Lower leg skin (tissue), 4 donors: ENCODE data around the gene MYLK4. TPM values are rescaled to one million over a fixed set of nuclear protein-coding genes. Genes with fewer than 3 reads are reported as not detected.

Source experiments
- DNase-seq, 2 donors: peaks; one replicate each; pipeline ENCODE4 v3.0.0-alpha.2; 2019; ENCODE audit warnings: low spot score in 2 of 2
- H3K4me3 ChIP-seq: fragments of 200-600 bp; sonication (generic); 2 replicates; pipeline ENCODE4 v1.5.1; 2017; ENCODE audit warnings: mild to moderate bottlenecking, low read depth; ENCODE audit not compliant: poor library complexity, severe bottlenecking
- POLR2A ChIP-seq, 2 donors: fragments of 450-650 bp; IDR thresholded peaks; one replicate each; pipeline ENCODE4 v1.6.1; 2016 to 2017; ENCODE audit warnings: antibody characterized with exemption in 2 of 2, mild to moderate bottlenecking in 1 of 2, moderate library complexity in 1 of 2
- WGBS, 2 donors: methylation state at CpG; one replicate each; pipeline ENCODE4 v1.1.5; 2018; 5-methylcytosine and 5-hydroxymethylcytosine counted together
- intact Hi-C: fragments of 100-400 bp; cut with DNase I; formaldehyde crosslinking; loops from one replicate; pipeline ENCODE4 v1.15.0; 2023; ENCODE audit warnings: low total_unique reads
- total RNA-seq, 4 donors: library from RNA; depleted of rRNA; stranded (reverse); fragments of >200 nt; gene quantifications; one replicate each; pipeline ENCODE4 v1.1.0, GENCODE V29; 2016
- TF ChIP-seq, protein P1 (sequence below), 3 donors: fragments of 450-650 bp; IDR thresholded peaks; one replicate each; pipeline ENCODE4 v1.5.1; 2016; ENCODE audit warnings: antibody characterized with exemption in 3 of 3, mild to moderate bottlenecking in 3 of 3, moderate library complexity in 2 of 3

The MYLK4 gene
- total RNA-seq, 4 donors from 2014 or later, result 0.97 to 3.8 (median 2.5) TPM

DNA sequence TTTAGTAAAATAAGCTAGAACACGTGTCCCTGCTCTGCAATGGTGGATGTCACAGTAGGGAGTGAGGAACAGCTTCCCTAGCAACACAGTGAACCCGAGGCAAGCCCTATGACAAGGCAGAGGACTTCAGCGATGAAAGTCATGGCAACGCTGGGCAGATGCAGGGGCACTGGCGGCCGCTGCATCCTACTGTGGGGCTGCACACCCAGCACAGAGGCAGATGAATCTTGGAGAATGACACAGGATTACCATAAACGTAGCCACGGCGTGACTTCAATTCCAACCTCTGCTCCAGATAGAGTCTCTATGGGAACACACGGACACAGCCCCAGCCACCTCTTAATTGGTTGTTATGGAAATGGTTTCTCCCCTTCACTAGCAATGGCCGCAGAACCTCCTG is 64.2 kb downstream of the MYLK4 start:
- TF ChIP-seq, protein P1, sequence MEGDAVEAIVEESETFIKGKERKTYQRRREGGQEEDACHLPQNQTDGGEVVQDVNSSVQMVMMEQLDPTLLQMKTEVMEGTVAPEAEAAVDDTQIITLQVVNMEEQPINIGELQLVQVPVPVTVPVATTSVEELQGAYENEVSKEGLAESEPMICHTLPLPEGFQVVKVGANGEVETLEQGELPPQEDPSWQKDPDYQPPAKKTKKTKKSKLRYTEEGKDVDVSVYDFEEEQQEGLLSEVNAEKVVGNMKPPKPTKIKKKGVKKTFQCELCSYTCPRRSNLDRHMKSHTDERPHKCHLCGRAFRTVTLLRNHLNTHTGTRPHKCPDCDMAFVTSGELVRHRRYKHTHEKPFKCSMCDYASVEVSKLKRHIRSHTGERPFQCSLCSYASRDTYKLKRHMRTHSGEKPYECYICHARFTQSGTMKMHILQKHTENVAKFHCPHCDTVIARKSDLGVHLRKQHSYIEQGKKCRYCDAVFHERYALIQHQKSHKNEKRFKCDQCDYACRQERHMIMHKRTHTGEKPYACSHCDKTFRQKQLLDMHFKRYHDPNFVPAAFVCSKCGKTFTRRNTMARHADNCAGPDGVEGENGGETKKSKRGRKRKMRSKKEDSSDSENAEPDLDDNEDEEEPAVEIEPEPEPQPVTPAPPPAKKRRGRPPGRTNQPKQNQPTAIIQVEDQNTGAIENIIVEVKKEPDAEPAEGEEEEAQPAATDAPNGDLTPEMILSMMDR (IDR thresholded peaks at IDR 0.05), result no peak
- TF ChIP-seq POLR2A (IDR thresholded peaks at IDR 0.05), result no peak
- no peak overlapping the region for H3K4me3 ChIP-seq
- intact Hi-C loops, result no loop called here
- WGBS, 2 donors, result 88 to 91% methylated on average over 11 of the region's 11 CpGs
- no peak for DNase-seq

DNA sequence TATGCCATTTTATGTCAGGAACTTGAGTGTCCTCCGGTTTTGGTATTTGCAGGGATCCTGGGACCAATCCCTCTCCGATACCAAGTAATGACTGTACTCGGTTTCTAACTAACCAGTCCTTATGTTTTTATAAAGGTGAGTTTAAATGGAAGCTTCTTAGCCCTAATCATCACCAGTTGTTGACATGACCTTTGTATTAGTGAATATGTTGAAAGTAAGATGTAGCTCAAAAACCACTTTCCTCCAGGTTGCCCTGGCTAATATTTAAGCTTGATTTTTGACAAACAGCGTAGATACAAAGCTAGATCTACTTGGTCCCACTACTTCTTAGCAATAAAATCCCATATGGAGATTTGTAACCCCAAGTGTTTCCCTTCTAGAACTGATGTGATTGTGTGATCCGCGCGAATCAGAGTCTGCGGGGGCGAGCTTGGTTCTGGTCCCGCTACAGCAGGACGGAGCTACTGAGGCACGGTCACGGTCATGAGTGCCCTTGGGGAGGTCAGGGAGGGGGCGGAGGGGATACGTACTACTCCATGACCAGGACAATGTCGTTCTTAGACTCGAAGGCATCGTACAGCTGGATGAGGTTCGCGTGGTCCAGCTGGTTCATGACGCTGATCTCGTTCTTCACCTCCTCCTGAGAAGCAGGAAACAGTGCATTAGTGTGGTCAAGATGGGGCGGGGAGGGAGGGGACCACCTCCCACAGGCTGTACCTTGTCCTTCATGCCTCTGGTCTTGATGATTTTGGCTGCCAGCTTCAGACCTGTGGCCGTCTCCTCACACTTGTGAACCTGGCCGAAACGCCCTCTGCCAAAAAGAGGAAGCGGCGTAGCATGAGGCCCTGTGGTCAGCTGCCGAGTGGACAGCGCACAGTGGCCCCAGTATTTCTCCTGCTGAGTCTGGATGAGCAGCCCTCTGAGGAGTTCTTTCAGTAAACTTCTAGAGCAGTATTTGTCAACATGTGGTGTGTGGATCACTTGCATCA is 65.7 kb downstream of the MYLK4 start:
- intact Hi-C loops, result no loop called here
- H3K4me3 ChIP-seq, result no peak overlapping the region
- WGBS, 2 donors, result 95 to 97% methylated on average over 30 of the region's 30 CpGs
- DNase-seq, result no peak
- TF ChIP-seq, protein P1 (IDR thresholded peaks at IDR 0.05), result no peak

DNA sequence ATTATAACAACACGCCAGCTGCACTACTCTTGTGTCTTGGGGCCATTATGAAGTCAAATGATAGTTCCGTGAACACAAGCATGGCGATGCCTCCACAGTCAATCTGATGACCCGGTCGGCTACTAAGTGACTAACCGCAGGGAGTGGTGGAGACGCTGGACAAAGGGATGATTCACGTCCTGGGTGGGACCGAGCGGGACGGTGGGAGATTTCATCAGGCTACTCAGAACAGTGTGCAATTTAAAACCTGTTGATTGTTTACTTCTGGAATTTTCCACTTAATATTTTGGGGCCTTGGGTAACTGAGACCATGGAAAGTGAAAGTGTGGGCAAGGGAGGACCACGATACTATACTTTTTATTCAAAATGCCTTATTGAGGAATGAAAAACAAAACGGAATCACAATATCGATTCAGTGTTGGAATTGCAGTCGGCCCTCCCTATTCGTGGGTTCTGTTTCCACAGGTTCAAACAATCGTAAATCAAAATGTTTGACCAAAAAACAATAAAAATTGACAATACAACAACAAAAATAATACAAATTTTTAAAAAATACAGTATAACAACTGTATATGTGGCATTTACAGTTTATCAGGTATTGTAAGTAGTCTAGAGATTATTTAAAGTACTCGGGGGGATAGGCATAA is 66.5 kb downstream of the MYLK4 start:
- 93 to 94% methylated on average over 18 of the region's 18 CpGs for WGBS, 2 donors
- H3K4me3 ChIP-seq, result no peak overlapping the region
- TF ChIP-seq, protein P1 (IDR thresholded peaks at IDR 0.05), result no peak
- no peak for TF ChIP-seq POLR2A (IDR thresholded peaks at IDR 0.05)
- no peak for DNase-seq
- intact Hi-C loops, result no loop called here

DNA sequence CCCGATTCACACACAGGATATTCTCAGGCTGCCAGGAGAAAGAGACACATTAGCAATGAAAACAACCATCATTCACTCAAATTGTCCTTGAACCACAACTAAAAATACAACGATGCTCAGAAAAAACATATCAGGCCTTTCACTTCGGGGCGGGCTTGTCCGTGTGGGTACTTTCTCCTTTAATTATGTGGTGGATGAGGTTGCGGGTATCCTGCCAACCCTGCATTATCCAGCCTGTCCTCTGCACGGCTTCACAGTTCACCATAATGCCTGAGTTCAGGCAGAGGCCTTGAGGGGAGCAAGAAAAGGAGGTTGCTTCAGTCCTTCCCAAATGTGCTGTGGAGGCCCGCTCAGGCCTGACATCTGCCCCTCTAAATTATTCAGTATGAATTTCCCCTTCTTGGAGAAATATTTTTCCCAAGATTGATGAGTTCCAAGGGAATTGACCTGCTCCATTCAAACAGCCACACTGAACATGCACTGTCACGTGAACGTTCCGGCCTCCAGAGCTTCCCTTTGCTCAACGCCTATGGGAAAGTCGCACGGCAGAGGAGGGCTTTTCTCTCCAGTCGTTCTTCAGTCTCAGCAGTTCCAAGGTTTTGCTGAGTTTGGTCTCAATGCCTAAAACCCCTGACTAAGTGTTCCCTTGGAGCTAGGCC is 70.3 kb downstream of the MYLK4 start:
- no peak for DNase-seq
- H3K4me3 ChIP-seq, result no peak overlapping the region
- TF ChIP-seq, protein P1 (IDR thresholded peaks at IDR 0.05), result no peak
- no peak for TF ChIP-seq POLR2A (IDR thresholded peaks at IDR 0.05)
- 84 to 86% methylated on average over 15 of the region's 15 CpGs for WGBS, 2 donors
- intact Hi-C loops, result no loop called here

DNA sequence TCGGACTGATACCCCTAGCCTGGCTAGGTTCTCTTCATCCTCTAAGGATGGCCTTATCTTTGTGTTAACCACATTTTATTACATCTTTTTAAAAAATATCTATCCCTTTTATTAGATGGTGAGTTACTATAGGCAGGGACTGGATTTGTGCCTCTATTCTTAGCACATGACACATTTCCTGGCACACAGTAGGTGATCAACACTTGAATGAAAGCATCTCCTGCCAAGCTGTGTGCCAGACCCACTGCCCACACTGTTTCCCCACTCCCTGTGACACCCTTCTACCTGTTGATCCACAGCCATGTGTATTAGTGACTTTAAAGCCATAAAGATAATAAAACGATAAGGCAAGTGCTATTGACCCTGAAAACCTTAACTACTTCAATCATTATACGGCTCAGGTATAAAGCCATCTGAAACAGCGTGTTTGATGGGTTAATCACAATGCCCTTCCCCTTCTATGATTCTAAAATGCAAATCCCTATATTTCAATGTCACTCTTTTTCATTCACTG is 73.6 kb downstream of the MYLK4 start:
- DNase-seq, result no peak

More for the DNA sequence above, 73.6 kb downstream of the MYLK4 start:
- TF ChIP-seq POLR2A (IDR thresholded peaks at IDR 0.05), result no peak
- TF ChIP-seq, protein P1 (IDR thresholded peaks at IDR 0.05), result no peak
- H3K4me3 ChIP-seq, result no peak overlapping the region
- 92 to 93% methylated on average over 4 of the region's 4 CpGs for WGBS, 2 donors
- intact Hi-C loops, result no loop called here
